Measurements from ENCODE around the gene TNFRSF18. TPM values are rescaled to one million over a fixed set of nuclear protein-coding genes. Genes with fewer than 3 reads are reported as not detected.

The TNFRSF18 gene
- total RNA-seq, 1 donor from 2014 or later = 3.0 TPM

DNA sequence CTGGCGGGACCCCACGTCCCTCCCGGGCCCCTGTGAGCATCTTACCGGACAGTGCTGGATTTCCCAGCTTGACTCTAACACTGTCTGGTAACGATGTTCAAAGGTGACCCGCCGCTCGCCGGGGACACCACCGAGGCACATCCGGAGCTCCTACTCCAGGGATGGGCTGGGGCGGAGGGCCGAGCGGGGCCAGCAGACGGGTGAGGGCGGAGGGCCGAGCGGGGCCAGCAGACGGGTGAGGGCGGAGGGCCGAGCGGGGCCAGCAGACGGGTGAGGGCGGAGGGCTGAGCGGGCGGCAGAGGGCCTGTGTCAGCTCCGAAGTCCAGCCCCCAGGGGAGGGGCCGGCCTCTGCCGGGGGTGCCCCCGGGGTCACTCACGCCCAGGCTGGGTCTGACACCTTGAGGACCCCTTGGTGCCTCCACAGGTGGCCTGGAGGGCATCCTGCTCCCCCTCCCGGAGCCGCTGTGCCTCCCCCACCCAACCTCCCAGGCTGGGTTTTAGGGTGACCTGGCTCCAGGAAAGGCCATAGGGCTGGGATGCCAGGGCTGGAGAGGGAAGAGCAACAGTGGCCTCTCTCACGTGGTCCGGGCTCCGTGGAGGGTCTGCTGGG is 38.4 kb downstream of the TNFRSF18 start:
- peak; percentile 47 for DNase-seq
- no peak overlapping the region for H3K4me3 Mint-ChIP-seq (ENCODE audit: unreplicated experiment)

DNA sequence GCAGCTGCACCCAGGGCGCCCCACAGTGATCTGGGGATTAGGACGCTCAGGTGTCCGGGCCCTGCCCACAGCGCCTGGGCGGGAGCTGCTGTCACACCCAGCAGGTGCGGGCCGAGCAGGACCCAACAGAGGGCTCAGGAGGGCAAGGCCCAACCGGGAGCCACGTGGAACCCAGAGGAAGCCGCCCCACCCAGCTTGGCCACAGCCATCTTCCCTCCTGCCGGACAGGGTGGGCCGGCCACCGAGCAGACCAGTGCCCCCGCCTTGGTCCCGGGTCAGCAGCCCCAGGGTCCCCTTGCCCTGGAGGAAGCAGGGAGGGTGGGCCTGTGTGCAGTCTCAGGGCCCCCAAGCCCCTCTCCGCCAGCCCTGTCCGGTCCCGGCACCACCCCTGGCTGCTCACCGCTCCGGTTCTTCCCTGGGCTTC is 39.0 kb downstream of the TNFRSF18 start:
- Mint-ChIP-seq H3K4me3 (ENCODE audit: unreplicated experiment) (no peak overlapping the region), H3K27ac (ENCODE audit: unreplicated experiment) (no peak overlapping the region), H3K9me3 (ENCODE audit: unreplicated experiment) (peaks cover 28% of the 10 kb centered on the region), H3K27me3 (ENCODE audit: unreplicated experiment) (peaks cover 33% of the 10 kb centered on the region), H3K4me1 (ENCODE audit: low read depth, unreplicated experiment) (peaks cover 4% of the 10 kb centered on the region), H3K36me3 (ENCODE audit: unreplicated experiment) (no peaks in the 10 kb centered on the region)
- TF ChIP-seq, protein P1, sequence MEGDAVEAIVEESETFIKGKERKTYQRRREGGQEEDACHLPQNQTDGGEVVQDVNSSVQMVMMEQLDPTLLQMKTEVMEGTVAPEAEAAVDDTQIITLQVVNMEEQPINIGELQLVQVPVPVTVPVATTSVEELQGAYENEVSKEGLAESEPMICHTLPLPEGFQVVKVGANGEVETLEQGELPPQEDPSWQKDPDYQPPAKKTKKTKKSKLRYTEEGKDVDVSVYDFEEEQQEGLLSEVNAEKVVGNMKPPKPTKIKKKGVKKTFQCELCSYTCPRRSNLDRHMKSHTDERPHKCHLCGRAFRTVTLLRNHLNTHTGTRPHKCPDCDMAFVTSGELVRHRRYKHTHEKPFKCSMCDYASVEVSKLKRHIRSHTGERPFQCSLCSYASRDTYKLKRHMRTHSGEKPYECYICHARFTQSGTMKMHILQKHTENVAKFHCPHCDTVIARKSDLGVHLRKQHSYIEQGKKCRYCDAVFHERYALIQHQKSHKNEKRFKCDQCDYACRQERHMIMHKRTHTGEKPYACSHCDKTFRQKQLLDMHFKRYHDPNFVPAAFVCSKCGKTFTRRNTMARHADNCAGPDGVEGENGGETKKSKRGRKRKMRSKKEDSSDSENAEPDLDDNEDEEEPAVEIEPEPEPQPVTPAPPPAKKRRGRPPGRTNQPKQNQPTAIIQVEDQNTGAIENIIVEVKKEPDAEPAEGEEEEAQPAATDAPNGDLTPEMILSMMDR (IDR thresholded peaks at IDR 0.05; ENCODE audit: partially characterized antibody, unreplicated experiment) = no peak
- DNase-seq = peak; percentile 47

More for the DNA sequence above, 38.4 kb downstream of the TNFRSF18 start:
- Mint-ChIP-seq H3K36me3 (ENCODE audit: unreplicated experiment) (no peaks in the 10 kb centered on the region), H3K4me1 (ENCODE audit: low read depth, unreplicated experiment) (peaks cover 4% of the 10 kb centered on the region), H3K27me3 (ENCODE audit: unreplicated experiment) (peaks cover 33% of the 10 kb centered on the region), H3K27ac (ENCODE audit: unreplicated experiment) (no peak overlapping the region), H3K9me3 (ENCODE audit: unreplicated experiment) (peaks cover 28% of the 10 kb centered on the region)
- TF ChIP-seq, protein P1 (IDR thresholded peaks at IDR 0.05; ENCODE audit: partially characterized antibody, unreplicated experiment) = no peak

DNA sequence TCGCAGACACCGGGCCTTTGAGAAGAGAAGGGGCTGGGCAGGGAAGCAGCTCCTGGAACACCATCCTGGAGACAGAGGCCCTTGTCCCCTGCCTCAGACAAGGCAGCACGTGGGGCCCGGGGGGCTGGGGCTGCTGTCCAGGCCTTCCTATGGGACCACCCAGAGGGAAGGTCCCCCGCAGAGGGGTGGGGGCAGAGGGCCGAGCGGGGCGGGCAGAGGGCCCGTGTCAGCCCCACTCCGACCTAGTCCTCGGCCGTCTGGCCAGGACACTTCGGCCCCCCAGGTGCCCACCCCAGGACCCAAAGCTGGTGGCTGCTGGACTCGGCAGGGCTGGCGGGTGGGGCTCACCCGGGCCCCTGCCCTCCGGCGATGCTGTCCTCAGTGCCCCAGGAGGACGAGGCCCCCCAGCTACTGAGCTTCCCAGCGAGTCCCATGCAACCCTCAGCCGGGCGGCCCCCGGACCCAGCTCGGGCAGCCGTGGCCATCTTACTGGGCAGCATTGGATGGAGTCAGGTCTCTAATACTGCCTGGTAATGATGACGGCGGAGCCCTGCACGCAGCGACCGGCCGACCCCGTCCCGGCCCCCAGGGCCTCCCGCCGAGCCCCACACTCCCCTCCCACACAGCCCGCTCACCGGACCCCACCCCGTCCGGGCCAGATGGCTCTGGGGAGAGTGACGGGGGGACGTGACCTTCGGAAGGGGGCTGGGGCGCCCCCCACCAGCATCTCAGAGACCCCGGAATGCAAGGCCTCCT is 39.6 kb downstream of the TNFRSF18 start:
- Mint-ChIP-seq H3K27me3 (ENCODE audit: unreplicated experiment) (peaks cover 29% of the 10 kb centered on the region), H3K4me1 (ENCODE audit: low read depth, unreplicated experiment) (peaks cover 4% of the 10 kb centered on the region), H3K27ac (ENCODE audit: unreplicated experiment) (no peak overlapping the region), H3K9me3 (ENCODE audit: unreplicated experiment) (peaks cover 25% of the 10 kb centered on the region), H3K36me3 (ENCODE audit: unreplicated experiment) (no peaks in the 10 kb centered on the region), H3K4me3 (ENCODE audit: unreplicated experiment) (no peak overlapping the region)
- TF ChIP-seq, protein P1 (IDR thresholded peaks at IDR 0.05; ENCODE audit: partially characterized antibody, unreplicated experiment) = no peak
- peak; percentile 57 for DNase-seq

DNA sequence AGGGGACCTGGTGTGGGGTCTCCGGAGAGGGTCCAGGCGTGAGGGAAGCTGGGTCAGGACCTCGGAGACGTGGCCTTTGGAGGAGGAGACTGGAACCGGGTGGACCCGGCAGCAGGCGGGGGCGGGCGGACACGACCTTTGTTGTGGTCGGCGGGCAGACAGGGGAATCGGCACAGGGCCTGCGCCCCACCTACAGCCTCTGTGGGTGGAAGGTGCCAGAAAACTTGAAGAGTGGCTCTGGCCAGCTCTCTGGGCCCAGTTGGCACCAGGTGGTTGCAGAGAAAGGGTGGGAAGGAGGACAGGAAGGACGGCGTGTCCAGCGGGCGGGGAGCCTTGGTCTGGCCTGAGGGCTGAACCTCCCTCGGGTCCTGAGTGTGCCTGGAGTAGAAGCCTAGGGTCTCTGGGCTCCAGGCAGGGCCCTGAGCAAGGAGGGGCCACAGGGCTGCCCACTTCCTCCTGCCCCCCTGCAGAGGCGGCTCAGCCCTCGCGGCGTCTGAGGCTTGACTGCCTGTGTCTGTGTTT is 40.4 kb downstream of the TNFRSF18 start:
- Mint-ChIP-seq H3K36me3 (ENCODE audit: unreplicated experiment) (no peaks in the 10 kb centered on the region), H3K4me3 (ENCODE audit: unreplicated experiment) (no peak overlapping the region), H3K27me3 (ENCODE audit: unreplicated experiment) (peaks cover 35% of the 10 kb centered on the region), H3K27ac (ENCODE audit: unreplicated experiment) (peak overlapping the region; percentile 82), H3K4me1 (ENCODE audit: low read depth, unreplicated experiment) (peaks cover 4% of the 10 kb centered on the region), H3K9me3 (ENCODE audit: unreplicated experiment) (peaks cover 32% of the 10 kb centered on the region)
- TF ChIP-seq, protein P1 (IDR thresholded peaks at IDR 0.05; ENCODE audit: partially characterized antibody, unreplicated experiment) = no peak
- peak; percentile 52 for DNase-seq

DNA sequence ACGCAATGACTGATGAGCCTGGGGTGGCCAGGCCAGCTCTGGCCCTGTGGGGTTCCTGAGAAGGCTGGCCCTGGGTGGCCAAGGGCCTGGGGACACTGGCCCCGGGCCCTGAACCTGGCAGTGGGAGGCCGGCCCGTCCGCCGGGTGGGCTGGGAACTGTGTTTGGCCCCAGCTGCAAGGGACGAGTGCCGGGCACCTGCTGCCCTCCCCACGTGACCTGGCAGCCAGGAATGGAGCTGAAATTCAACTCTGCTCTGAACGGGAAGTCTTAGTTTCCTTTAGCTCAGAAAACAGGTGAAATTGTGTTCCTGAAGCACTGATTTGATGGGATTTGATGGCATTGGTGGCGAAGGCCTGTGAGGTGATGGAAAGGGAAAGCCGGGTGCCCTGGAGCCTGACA is 40.9 kb downstream of the TNFRSF18 start:
- Mint-ChIP-seq H3K4me3 (ENCODE audit: unreplicated experiment) (no peak overlapping the region), H3K27me3 (ENCODE audit: unreplicated experiment) (peaks cover 38% of the 10 kb centered on the region), H3K9me3 (ENCODE audit: unreplicated experiment) (peaks cover 35% of the 10 kb centered on the region), H3K27ac (ENCODE audit: unreplicated experiment) (peak overlapping the region; percentile 82), H3K36me3 (ENCODE audit: unreplicated experiment) (no peaks in the 10 kb centered on the region), H3K4me1 (ENCODE audit: low read depth, unreplicated experiment) (peaks cover 4% of the 10 kb centered on the region)
- TF ChIP-seq, protein P1 (IDR thresholded peaks at IDR 0.05; ENCODE audit: partially characterized antibody, unreplicated experiment) = no peak
- peak; percentile 29 for DNase-seq

All from glutamatergic neuron (in vitro differentiated cells).